ENCODE results near the gene TMEM151A.

DNA sequence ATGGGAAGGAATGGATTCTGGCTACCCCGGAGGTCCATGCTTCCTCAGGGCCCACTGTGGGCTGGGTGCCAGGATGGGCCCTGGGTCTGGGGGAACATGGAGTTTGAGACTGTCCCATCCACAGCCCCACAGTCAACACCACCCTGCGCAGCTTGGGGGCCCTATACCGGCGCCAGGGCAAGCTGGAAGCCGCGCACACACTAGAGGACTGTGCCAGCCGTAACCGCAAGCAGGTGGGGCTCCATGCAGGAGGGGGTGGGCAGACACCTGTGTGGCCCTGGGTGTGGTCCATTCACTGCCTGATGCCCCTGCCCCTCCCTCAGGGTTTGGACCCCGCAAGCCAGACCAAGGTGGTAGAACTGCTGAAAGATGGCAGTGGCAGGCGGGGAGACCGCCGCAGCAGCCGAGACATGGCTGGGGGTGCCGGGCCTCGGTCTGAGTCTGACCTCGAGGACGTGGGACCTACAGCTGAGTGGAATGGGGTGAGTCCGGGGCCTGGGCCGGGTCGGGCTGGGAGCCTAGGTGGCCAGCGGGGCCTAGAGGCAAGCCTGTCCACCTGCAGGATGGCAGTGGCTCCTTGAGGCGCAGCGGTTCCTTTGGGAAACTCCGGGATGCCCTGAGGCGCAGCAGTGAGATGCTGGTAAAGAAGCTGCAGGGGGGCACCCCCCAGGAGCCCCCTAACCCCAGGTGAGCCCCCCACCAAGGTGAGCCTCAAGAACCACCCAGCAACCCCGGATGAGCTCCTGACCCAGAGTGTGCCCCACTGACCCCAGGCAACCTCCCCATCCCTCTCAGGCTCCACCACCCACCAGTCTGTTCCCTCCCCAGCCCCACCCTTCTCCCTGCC is 25.9 kb upstream of the TMEM151A start:
- TF ChIP-seq, protein P1, sequence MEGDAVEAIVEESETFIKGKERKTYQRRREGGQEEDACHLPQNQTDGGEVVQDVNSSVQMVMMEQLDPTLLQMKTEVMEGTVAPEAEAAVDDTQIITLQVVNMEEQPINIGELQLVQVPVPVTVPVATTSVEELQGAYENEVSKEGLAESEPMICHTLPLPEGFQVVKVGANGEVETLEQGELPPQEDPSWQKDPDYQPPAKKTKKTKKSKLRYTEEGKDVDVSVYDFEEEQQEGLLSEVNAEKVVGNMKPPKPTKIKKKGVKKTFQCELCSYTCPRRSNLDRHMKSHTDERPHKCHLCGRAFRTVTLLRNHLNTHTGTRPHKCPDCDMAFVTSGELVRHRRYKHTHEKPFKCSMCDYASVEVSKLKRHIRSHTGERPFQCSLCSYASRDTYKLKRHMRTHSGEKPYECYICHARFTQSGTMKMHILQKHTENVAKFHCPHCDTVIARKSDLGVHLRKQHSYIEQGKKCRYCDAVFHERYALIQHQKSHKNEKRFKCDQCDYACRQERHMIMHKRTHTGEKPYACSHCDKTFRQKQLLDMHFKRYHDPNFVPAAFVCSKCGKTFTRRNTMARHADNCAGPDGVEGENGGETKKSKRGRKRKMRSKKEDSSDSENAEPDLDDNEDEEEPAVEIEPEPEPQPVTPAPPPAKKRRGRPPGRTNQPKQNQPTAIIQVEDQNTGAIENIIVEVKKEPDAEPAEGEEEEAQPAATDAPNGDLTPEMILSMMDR (conservative IDR thresholded peaks at IDR 0.05; ENCODE audit: low read depth, low read length) = no peak
- TF ChIP-seq EZH2 (IDR thresholded peaks at IDR 0.05; ENCODE audit: low read length, unreplicated experiment) (no peak), EZH2phosphoT487 (IDR thresholded peaks at IDR 0.05; ENCODE audit: borderline replicate concordance, low read length) (no peak)

Measured in PC-3 (cell line).